ENCODE measurements around the gene TMEM51. TPM values are rescaled to one million over a fixed set of nuclear protein-coding genes. Genes with fewer than 3 reads are reported as not detected.
A peak's percentile ranks its signal among the peaks of the same experiment; 100 is the strongest.

TMEM51 gene
- total and polyA plus RNA-seq, 2 of the 13 experiments (the other 11 are each of a cell fraction or from before 2014, with no cell fraction given): 12.2 to 22.3 TPM

- TF ChIP-seq ZSCAN20 (CRISPR knock-in tag; IDR thresholded peaks at IDR 0.05; ENCODE audit: borderline replicate concordance): 0 out of 2 replicates have a peak, but pooled peaks have one; percentile 59
- no peak for TF ChIP-seq KAT8 (CRISPR knock-in tag; IDR thresholded peaks at IDR 0.05)
- no peak for TF ChIP-seq CCAR2 (optimal IDR thresholded peaks at IDR 0.05; ENCODE audit: low read depth, low read length)
- no peak for TF ChIP-seq ZNF142 (CRISPR knock-in tag; IDR thresholded peaks at IDR 0.05)
- TF ChIP-seq AGO2 (optimal IDR thresholded peaks at IDR 0.05; ENCODE audit: low read depth, low read length): peak; percentile 68
- TF ChIP-seq GPN1 (CRISPR knock-in tag; IDR thresholded peaks at IDR 0.05; ENCODE audit: borderline replicate concordance): no peak
- TF ChIP-seq KDM1A (CRISPR knock-in tag; IDR thresholded peaks at IDR 0.05): no peak
- TF ChIP-seq ZSCAN12 (CRISPR knock-in tag; IDR thresholded peaks at IDR 0.05): 0 out of 2 replicates have a peak, but pooled peaks have one; percentile 62
- no peak for TF ChIP-seq KMT2A (CRISPR knock-in tag; IDR thresholded peaks at IDR 0.05)
- no peak for TF ChIP-seq SP140L (CRISPR knock-in tag; IDR thresholded peaks at IDR 0.05; ENCODE audit: borderline replicate concordance)
- TF ChIP-seq ZNF10 (CRISPR knock-in tag; IDR thresholded peaks at IDR 0.05; ENCODE audit: borderline replicate concordance, low read depth): no peak
- no peak for TF ChIP-seq RELA (CRISPR knock-in tag; IDR thresholded peaks at IDR 0.05)
- TF ChIP-seq POLR2AphosphoS5 (IDR thresholded peaks at IDR 0.05; ENCODE audit: low read depth, low read length): peak; percentile 35
- TF ChIP-seq BCL6 (CRISPR knock-in tag; IDR thresholded peaks at IDR 0.05): peak; percentile 90
- TF ChIP-seq TCF7 (IDR thresholded peaks at IDR 0.05; ENCODE audit: low read depth): peak; percentile 93
- peak; percentile 82 for TF ChIP-seq CTCF (CRISPR knock-in tag; IDR thresholded peaks at IDR 0.05)
- TF ChIP-seq MXD3 (CRISPR knock-in tag; IDR thresholded peaks at IDR 0.05): 0 out of 2 replicates have a peak, but pooled peaks have one; percentile 17
- peak; percentile 26; the same call in 1 of the 2 replicates for TF ChIP-seq NR2F2 (IDR thresholded peaks at IDR 0.05; ENCODE audit: borderline replicate concordance, low read depth)
- no peak for TF ChIP-seq CSRNP1 (CRISPR knock-in tag; IDR thresholded peaks at IDR 0.05)
- TF ChIP-seq ZIK1 (CRISPR knock-in tag; IDR thresholded peaks at IDR 0.05; ENCODE audit: borderline replicate concordance, low read depth): no peak
These were observed 996 bp upstream of the TMEM51 start (continued) for GRCh38 chr1:15152318-15153183.
